SK-N-SH (cell line): Measurements from ENCODE around the gene ARHGAP27. TPM values are rescaled to one million over a fixed set of nuclear protein-coding genes. Genes with fewer than 3 reads are reported as not detected.
"Not testable (repeated sequence)": the region's sequence is repeated elsewhere in the genome, so short reads cannot be mapped to it uniquely, and the experiment has no call there.

Experiments used
- CTCF ChIA-PET: fragments of 300-600, 350-600 bp; formaldehyde crosslinking; extraction: SDS; loops from one replicate; lab custom pipeline; 2021; lab: Yijun Ruan, JAX
- POLR2A ChIA-PET: fragments of 350-600 bp; sonication (Branson Sonifier 250); formaldehyde crosslinking; extraction: SDS; loops from one replicate; lab custom pipeline; 2020; ENCODE audit warnings: antibody characterized with exemption, inconsistent platforms; lab: Yijun Ruan, JAX
- DNase-seq: peaks from one replicate; pipeline ENCODE4 v3.0.0; 2012
- H2AFZ ChIP-seq: fragments of 200-600 bp; sonication (generic); 2 replicates; pipeline ENCODE4 v1.8.1; 2016; ENCODE audit warnings: antibody characterized with exemption, mild to moderate bottlenecking, low read depth
- H3F3A ChIP-seq: fragments of 200-600 bp; sonication (generic); replicated peaks from 2 replicates; pipeline ENCODE3; 2016; ENCODE audit warnings: antibody characterized with exemption, mild to moderate bottlenecking; ENCODE audit not compliant: insufficient read depth
- H3K27ac ChIP-seq, 2 experiments: fragments of 200-500 bp in 1 of 2; fragments of 200-600 bp in 1 of 2; sonication (Bioruptor generic) in 1 of 2; sonication (generic), shearing (Covaris generic) in 1 of 2; 2 replicates each; pipeline versions ENCODE4 v1.5.1 to v1.6.1; 2014 to 2016; ENCODE audit warnings: low read depth in 2 of 2, inconsistent platforms in 1 of 2, low read length in 1 of 2, mild to moderate bottlenecking in 1 of 2, mixed read lengths in 1 of 2
- H3K27me3 ChIP-seq: fragments of 200-600 bp; sonication (generic), shearing (Covaris generic); 2 replicates; pipeline ENCODE4 v1.6.1; 2016; ENCODE audit warnings: mixed run types; ENCODE audit not compliant: insufficient read depth
- H3K36me3 ChIP-seq, 2 experiments: fragments of 200-500 bp in 1 of 2; fragments of 200-600 bp in 1 of 2; sonication (Bioruptor generic) in 1 of 2; sonication (generic) in 1 of 2; replicated peaks in 1 of 2; 2 replicates each; pipeline versions ENCODE3 to v1.5.1; 2014 to 2016; ENCODE audit warnings: low read length in 1 of 2, mild to moderate bottlenecking in 1 of 2; ENCODE audit not compliant: insufficient read depth in 2 of 2, control insufficient read depth in 1 of 2
- H3K4me1 ChIP-seq, 2 experiments: fragments of 200-500 bp in 1 of 2; fragments of 200-600 bp in 1 of 2; sonication (Bioruptor generic) in 1 of 2; sonication (generic), shearing (Covaris generic) in 1 of 2; 2 replicates each; pipeline versions ENCODE4 v1.5.1 to v1.6.1; 2014 to 2016; ENCODE audit warnings: low read depth in 1 of 2, low read length in 1 of 2, mixed run types in 1 of 2; ENCODE audit not compliant: insufficient read depth in 2 of 2, control insufficient read depth in 1 of 2
- H3K4me2 ChIP-seq: fragments of 200-600 bp; sonication (generic), shearing (Covaris generic); 2 replicates; pipeline ENCODE4 v1.6.1; 2017; ENCODE audit warnings: mixed run types
- H3K4me3 ChIP-seq, 2 experiments: fragments of 200-500 bp in 1 of 2; fragments of 200-600 bp in 1 of 2; sonication (Bioruptor generic) in 1 of 2; sonication (generic), shearing (Covaris generic) in 1 of 2; 2 replicates each; pipeline versions ENCODE4 v1.5.1 to v1.8.1; 2014 to 2016; ENCODE audit warnings: low read depth in 2 of 2, inconsistent platforms in 1 of 2, low read length in 1 of 2, mild to moderate bottlenecking in 1 of 2, mixed read lengths in 1 of 2, moderate library complexity in 1 of 2
- H3K79me2 ChIP-seq: fragments of 200-600 bp; sonication (generic); 2 replicates; pipeline ENCODE4 v1.8.1; 2017; ENCODE audit warnings: mild to moderate bottlenecking; ENCODE audit not compliant: insufficient read depth
- H3K9ac ChIP-seq: fragments of 200-600 bp; sonication (generic); 2 replicates; pipeline ENCODE4 v1.6.1; 2017; ENCODE audit warnings: mixed run types
- H3K9me2 ChIP-seq: fragments of 200-600 bp; sonication (generic); 2 replicates; pipeline ENCODE4 v1.6.1; 2017; ENCODE audit warnings: mixed run types
- H3K9me3 ChIP-seq: fragments of 200-600 bp; sonication (generic); 2 replicates; pipeline ENCODE4 v1.6.1; 2017; ENCODE audit warnings: mixed run types, mild to moderate bottlenecking, moderate library complexity
- H4K20me1 ChIP-seq: fragments of 200-600 bp; sonication (generic); 2 replicates; pipeline ENCODE4 v1.6.1; 2017; ENCODE audit warnings: mild to moderate bottlenecking, mixed run types; ENCODE audit not compliant: insufficient read depth
- CHD2 ChIP-seq: fragments of 150-350 bp; IDR thresholded peaks from 2 replicates; pipeline ENCODE4 v1.6.1; 2018; ENCODE audit warnings: low read length; ENCODE audit not compliant: partially characterized antibody
- NFIC ChIP-seq: IDR thresholded peaks from 2 replicates; pipeline ENCODE4 v1.4.0; 2012; ENCODE audit warnings: borderline replicate concordance
- PBX3 ChIP-seq: IDR thresholded peaks from 2 replicates; pipeline ENCODE4; 2012
- RCOR1 ChIP-seq: fragments of 150-350 bp; IDR thresholded peaks from 2 replicates; pipeline ENCODE4 v1.6.1; 2017; ENCODE audit warnings: antibody characterized with exemption, low read length
- TAF1 ChIP-seq: IDR thresholded peaks from 2 replicates; pipeline ENCODE4 v1.6.1; 2012; ENCODE audit warnings: low read depth, mild to moderate bottlenecking, low read length, moderate library complexity, borderline replicate concordance
- USF1 ChIP-seq: IDR thresholded peaks from 2 replicates; pipeline ENCODE4 v1.4.0; 2012; ENCODE audit warnings: low read depth, borderline replicate concordance
- WGBS: methylation state at CpG from one replicate; pipeline ENCODE4 v1.1.6; 2017; ENCODE audit warnings: low lambda C conversion rate; 5-methylcytosine and 5-hydroxymethylcytosine counted together
- polyA plus RNA-seq, 3 experiments: library from polyadenylated mRNA; depleted of rRNA; stranded (reverse); fragments of >200 nt; gene quantifications; 2 replicates each; pipeline ENCODE4 v1.2.3, GENCODE V29; 2012

Gene ARHGAP27
- polyA plus RNA-seq, 1 of the 3 experiments (the other 2 are of a cell fraction): 2.1 TPM

- DNase-seq: peak; percentile 16
- Histone ChIP-seq H3K27ac (no peak overlapping the region), H2AFZ (no peak overlapping the region), H3K4me2 (no peak overlapping the region), H3K27me3 (no peaks in the 10 kb centered on the region), H3K79me2 (no peaks in the 10 kb centered on the region), H3K4me1 (peaks cover 0 to 44% of the 10 kb centered on the region in 2 experiments; a peak in 1 of 4 replicates), H3K9ac (no peak overlapping the region), H3K36me3 (peaks cover 4 to 7% of the 10 kb centered on the region in 2 experiments), H3K9me3 (no peaks in the 10 kb centered on the region), H3F3A (no peaks in the 10 kb centered on the region), H3K4me3 (no peak overlapping the region), H3K9me2 (no peaks in the 10 kb centered on the region), H4K20me1 (no peaks in the 10 kb centered on the region)
- 87% methylated on average over 10 of the region's 14 CpGs for whole genome bisulfite sequencing
- CTCF ChIA-PET: no interaction called here
- POLR2A ChIA-PET: no interaction called here
- no peak for TF ChIP-seq USF1
- TF ChIP-seq CHD2: no peak
- no peak for TF ChIP-seq TAF1
- TF ChIP-seq RCOR1: no peak
These were observed 9.0 kb upstream of the ARHGAP27 start for GRCh38 chr17:45441526-45442310.

GRCh38 chr17:45440839-45441515, 8.3 kb upstream of the ARHGAP27 start:
- H3K4me3 ChIP-seq, H3K79me2 ChIP-seq, H3F3A ChIP-seq, H2AFZ ChIP-seq, H3K9me2 ChIP-seq, H3K4me2 ChIP-seq, POLR2A ChIA-PET, H3K27ac ChIP-seq, H3K27me3 ChIP-seq, H3K9ac ChIP-seq, H4K20me1 ChIP-seq, H3K36me3 ChIP-seq, H3K9me3 ChIP-seq: not testable (repeated sequence)
- WGBS: 100% methylated on average over 2 of the region's 7 CpGs
- peak; percentile 18 for DNase-seq
- CTCF ChIA-PET: interaction anchor here (1.0 kb wide), 2 partner anchors 12 to 152 kb away, joined by 3 to 4 read pairs; no protein-coding TSS in a partner anchor
- peaks cover 0 to 52% of the 10 kb centered on the region in 2 experiments; a peak in 1 of 4 replicates for H3K4me1 ChIP-seq

- no peaks in the 10 kb centered on the region for H3K9me3 ChIP-seq
- no peaks in the 10 kb centered on the region for H3K9me2 ChIP-seq
- no peaks in the 10 kb centered on the region for H3F3A ChIP-seq
- H3K4me2 ChIP-seq: no peak overlapping the region
- POLR2A ChIA-PET: no interaction called here
- H3K36me3 ChIP-seq: peaks cover 4 to 11% of the 10 kb centered on the region in 2 experiments
- H4K20me1 ChIP-seq: no peaks in the 10 kb centered on the region
- no peaks in the 10 kb centered on the region for H3K27me3 ChIP-seq
- no peak for DNase-seq
- H3K9ac ChIP-seq: no peak overlapping the region
- H3K4me1 ChIP-seq: peaks cover 0 to 59% of the 10 kb centered on the region in 2 experiments; a peak in 1 of 4 replicates
- no peak overlapping the region for H2AFZ ChIP-seq
- no peak overlapping the region; a peak in 1 of 4 replicates for H3K27ac ChIP-seq
- 86% methylated on average over 10 of the region's 10 CpGs for WGBS
- H3K4me3 ChIP-seq: no peak overlapping the region
- peak; percentile 41; the same call in 1 of the 2 replicates for TF ChIP-seq NFIC
- no peak for TF ChIP-seq PBX3
- CTCF ChIA-PET: interaction anchor here (0.6 to 1.0 kb wide), 3 partner anchors 12 to 483 kb away, joined by 3 to 4 read pairs (median 3); no protein-coding TSS in a partner anchor
- no peaks in the 10 kb centered on the region for H3K79me2 ChIP-seq
These were observed 7.6 kb upstream of the ARHGAP27 start for GRCh38 chr17:45440161-45440778.
